Activated T-cell treated with anti-CD3 and anti-CD28 coated beads, Interleukin-2, amount 50 U/mL, for 48 hours (primary cell): Measurements from ENCODE around the gene KCNIP2.

Source experiments
- DNase-seq, 2 experiments: peaks; one replicate each; pipeline ENCODE4 v3.0.0-alpha.2; 2020

KCNIP2 gene

GRCh38 chr10:101781984-101782810, 61.4 kb downstream of the KCNIP2 start:
- DNase-seq, result peak; percentile 32 to 43

DNA sequence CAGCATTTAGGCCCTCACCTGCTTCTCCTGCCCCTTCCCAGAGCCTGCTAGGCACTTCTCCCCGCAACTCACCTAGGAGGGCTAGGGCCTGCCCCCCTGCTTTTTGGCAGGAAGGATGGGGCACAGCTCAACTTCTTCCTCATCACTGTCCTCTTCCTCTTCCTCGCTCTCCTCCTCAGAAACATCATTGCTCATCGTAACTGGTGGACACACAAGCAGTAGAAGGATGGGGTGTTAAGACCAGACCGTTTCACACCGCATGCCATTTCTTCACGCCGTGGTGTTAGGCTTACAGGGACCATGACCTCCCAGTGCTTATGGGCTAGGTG, 62.0 kb downstream of the KCNIP2 start:
- peak in 1 of 2 experiments; percentile 29 for DNase-seq

- DNase-seq, result peak; percentile 82 to 86
These were observed 62.6 kb downstream of the KCNIP2 start for GRCh38 chr10:101780818-101781654.

DNA sequence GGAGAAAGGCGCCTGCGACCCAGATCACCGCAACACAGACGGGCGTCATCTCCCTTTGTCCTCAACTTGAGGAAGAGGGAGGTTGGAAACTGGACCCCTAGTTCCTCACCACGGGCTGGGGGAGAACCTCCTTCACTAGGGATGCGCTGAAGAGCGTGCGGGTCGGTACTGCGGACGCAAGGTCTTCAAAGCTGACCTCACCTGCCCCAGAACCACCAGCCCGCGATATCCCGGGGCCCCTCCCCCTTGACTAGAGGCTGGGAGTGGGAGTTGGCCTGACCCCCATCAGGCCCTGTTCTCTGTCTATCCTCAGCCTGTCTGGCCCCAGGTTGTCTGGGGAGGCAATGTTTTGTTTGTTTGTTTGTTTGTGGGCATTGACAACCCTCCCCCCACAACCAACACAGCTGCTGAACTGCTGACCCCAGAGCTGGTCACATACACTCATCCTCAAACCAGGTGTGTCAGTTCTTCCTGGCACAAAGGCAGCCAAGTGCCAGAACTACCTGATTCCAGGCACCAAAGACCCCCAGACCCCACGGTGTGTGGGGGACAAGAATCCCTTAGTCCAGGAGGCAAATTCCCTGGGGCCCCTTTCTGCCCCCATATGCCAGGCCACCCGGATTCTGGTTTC, 63.3 kb downstream of the KCNIP2 start:
- DNase-seq, result peak in 1 of 2 experiments; percentile 43

- peak; percentile 92 to 94 for DNase-seq
These were observed 63.9 kb downstream of the KCNIP2 start for GRCh38 chr10:101779544-101780186.

GRCh38 chr10:101778781-101779543, 64.6 kb downstream of the KCNIP2 start:
- peak; percentile 49 to 56 for DNase-seq

DNA sequence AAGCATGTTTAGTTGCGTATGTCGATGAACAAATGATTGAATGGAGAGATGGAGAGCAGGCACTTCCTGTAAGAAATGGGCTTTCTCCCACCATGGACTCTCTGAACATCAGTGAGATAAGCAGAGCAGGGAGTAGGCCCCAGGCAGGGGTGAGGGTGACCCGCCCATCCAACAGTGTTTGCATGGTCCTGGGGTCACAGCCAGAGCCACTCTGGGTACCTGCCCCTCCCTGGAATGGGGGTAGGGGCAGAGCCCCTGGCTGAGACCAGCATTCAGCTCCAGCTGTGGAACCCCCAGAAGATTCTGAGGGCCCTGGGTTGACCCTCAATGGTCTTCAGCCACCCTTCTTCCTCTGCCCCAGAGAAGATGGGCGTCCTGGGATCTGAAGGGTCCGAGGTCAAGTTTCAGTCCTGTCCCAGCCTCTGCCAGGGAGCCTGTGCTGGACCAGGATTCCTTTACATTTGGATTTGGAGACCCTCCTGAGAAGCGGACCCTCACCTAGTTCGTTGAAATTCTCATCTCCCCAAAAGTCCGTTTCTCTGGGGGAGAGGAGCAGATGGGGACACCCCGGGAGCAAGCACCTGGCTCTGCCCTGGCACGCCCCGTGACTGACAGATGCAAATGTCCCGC, 65.3 kb downstream of the KCNIP2 start:
- DNase-seq, result no peak

- DNase-seq, result no peak
These were observed 65.9 kb downstream of the KCNIP2 start for GRCh38 chr10:101777619-101778145.

DNA sequence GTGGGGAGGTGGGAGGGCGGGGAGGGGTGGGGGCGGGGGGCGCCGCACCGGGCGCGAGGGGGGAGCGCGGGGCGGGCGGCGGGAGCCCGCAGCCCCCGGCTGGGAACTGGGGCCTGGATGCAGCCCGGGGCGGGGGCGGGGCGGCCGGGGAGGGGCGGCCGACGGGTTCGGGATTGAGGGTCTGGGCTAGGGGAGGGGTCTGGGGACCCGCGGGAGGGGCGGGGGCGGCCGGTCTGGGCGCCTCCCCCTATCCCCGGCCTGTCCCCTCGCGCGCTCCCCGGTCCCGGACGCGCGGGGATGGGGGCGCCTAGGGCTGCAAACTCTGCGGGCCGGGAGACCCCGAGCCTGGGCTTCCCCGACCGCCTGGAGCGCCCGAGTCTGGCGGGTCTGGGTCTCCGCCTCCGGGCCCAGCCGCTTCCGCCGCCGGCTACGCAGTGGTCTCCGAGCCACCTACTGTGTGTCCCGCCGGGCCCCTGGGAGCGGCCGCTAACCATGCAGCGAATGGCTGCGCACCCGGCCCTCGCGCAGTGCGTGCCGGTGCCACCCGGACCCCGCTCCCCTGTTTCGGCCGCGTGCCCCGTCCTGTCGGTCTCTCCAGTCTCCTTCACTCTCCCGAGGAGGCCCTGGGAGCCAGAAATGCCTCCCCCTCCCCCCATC, 67.3 kb downstream of the KCNIP2 start:
- peak in 1 of 2 experiments; percentile 28 for DNase-seq
